HepG2 (cell line): ENCODE results near the gene TMEM170B. TPM values are rescaled to one million over a fixed set of nuclear protein-coding genes. Genes with fewer than 3 reads are reported as not detected.

Experiments used
- polyA plus RNA-seq, 8 experiments: library from polyadenylated mRNA; depleted of rRNA in 3 of 8; stranded (reverse) in 7 of 8; unstranded in 1 of 8; fragments of >200 nt; fragmentation: Illumina TruSeq in 4 of 8; extraction: Trizol in 4 of 8; gene quantifications; 2 replicates each; pipeline versions ENCODE4 v1.2.1 to v1.2.3, GENCODE V29; 2011 to 2016; ENCODE audit warnings: low read depth in 4 of 8, missing spikeins in 1 of 8, mixed read lengths in 1 of 8; ENCODE audit not compliant: insufficient read depth in 1 of 8
- small RNA-seq, 3 experiments: library from RNA; depleted of rRNA; stranded (forward); fragments of <200 nt; gene quantifications; one replicate each; pipeline ENCODE3, GENCODE V24; 2012; ENCODE audit warnings: low read depth in 2 of 3, low replicate concordance in 1 of 3; ENCODE audit not compliant: insufficient read length in 3 of 3, insufficient read depth in 2 of 3
- total RNA-seq, 5 experiments: library from RNA; depleted of rRNA; stranded (reverse); fragments of >200 nt; fragmentation: Illumina TruSeq; extraction: Trizol; gene quantifications; 2 replicates each; pipeline ENCODE4 v1.2.3, GENCODE V29; 2016; ENCODE audit warnings: low read depth in 1 of 5

TMEM170B gene
- total and polyA plus RNA-seq, 2 of the 13 experiments (the other 11 are each of a cell fraction or from before 2014, with no cell fraction given) = 3.3 to 9.4 TPM

Small RNA genes lying within 50 kb of the gene (small RNA-seq; reads per million reads assigned to genes)
- gene RNU1-64P = 0 reads per million in 3 experiments

Other genes starting within 250 kb of the TMEM170B start
- not detected in 2 replicates for gene ADTRP, start 241.1 kb downstream of the TMEM170B start, total RNA-seq (2016; rRNA removed; fragmentation: Illumina TruSeq; extraction: Trizol)
- gene ADTRP, start 241.1 kb downstream of the TMEM170B start, polyA plus RNA-seq (2011; rRNA removed) = not detected in 2 replicates